RWPE2 (cell line): ENCODE results near the gene DDC.
"Not testable (repeated sequence)": the region's sequence is repeated elsewhere in the genome, so short reads cannot be mapped to it uniquely, and the experiment has no call there.

Experiments
- ATAC-seq: fragments of 200-7000 bp; cut with Tn5 transposase; 3 replicates; pipeline ENCODE4 v1.9.1; 2021; ENCODE audit warnings: low read depth
- DNase-seq: peaks from one replicate; pipeline ENCODE4 v3.0.0-alpha.2; 2020; ENCODE audit warnings: low spot score
- H3K27ac ChIP-seq: fragments of 450-650 bp; 2 replicates; pipeline ENCODE4 v1.5.1; 2017; ENCODE audit warnings: mild to moderate bottlenecking; ENCODE audit not compliant: poor library complexity, severe bottlenecking
- H3K27me3 ChIP-seq: fragments of 250-450 bp; sonication (Bioruptor Pico); 2 replicates; pipeline ENCODE4 v1.5.1; 2021; ENCODE audit warnings: mild to moderate bottlenecking, moderate library complexity; ENCODE audit not compliant: insufficient read depth, poor library complexity, severe bottlenecking
- H3K36me3 ChIP-seq: fragments of 250-450 bp; sonication (Bioruptor Pico); 2 replicates; pipeline ENCODE4 v1.5.1; 2020; ENCODE audit warnings: low read depth, mild to moderate bottlenecking, moderate library complexity
- H3K4me1 ChIP-seq: fragments of 250-450 bp; sonication (Bioruptor Pico); 2 replicates; pipeline ENCODE4 v1.5.1; 2021; ENCODE audit warnings: mild to moderate bottlenecking, moderate library complexity; ENCODE audit not compliant: insufficient read depth, poor library complexity, severe bottlenecking
- H3K4me3 ChIP-seq: fragments of 250-450 bp; sonication (Bioruptor Pico); 2 replicates; pipeline ENCODE4 v1.5.1; 2021; ENCODE audit warnings: mild to moderate bottlenecking, moderate library complexity; ENCODE audit not compliant: severe bottlenecking
- H3K9me3 ChIP-seq: fragments of 250-450 bp; sonication (Bioruptor Pico); 2 replicates; pipeline ENCODE4 v1.5.1; 2021; ENCODE audit warnings: mild to moderate bottlenecking, moderate library complexity; ENCODE audit not compliant: severe bottlenecking
- TF ChIP-seq, protein P1 (sequence below): fragments of 450-650 bp; IDR thresholded peaks from one replicate; pipeline ENCODE4 v1.5.1; 2017; ENCODE audit warnings: mild to moderate bottlenecking, moderate library complexity; ENCODE audit not compliant: poor library complexity, severe bottlenecking

The DDC gene

DNA sequence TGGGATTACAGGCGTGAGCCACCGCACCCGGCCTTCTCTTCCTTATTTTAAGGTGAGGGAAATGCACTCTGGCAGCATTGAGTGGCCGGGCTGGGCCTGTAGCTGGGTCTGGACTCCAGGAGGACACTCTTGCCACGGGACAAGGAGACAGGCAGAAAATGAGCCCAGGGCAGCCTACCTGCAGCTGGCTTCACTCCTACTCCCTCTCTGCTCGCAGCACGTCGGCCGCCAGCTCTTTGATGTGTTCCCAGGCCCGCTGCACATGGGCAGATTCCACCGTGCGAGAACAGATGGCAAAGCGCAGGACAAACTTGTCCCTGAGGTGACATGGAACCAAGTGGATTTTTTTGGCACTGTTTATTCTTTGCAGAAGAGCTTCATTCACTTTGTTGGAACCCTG lies 102.2 kb downstream of the DDC start:
- H3K27ac ChIP-seq = no peak overlapping the region
- no peaks in the 10 kb centered on the region for H3K9me3 ChIP-seq
- no peak for DNase-seq
- no peaks in the 10 kb centered on the region for H3K27me3 ChIP-seq
- no peak for ATAC-seq
- no peaks in the 10 kb centered on the region for H3K4me1 ChIP-seq
- H3K4me3 ChIP-seq = no peak overlapping the region
- H3K36me3 ChIP-seq = no peaks in the 10 kb centered on the region
- TF ChIP-seq, protein P1, sequence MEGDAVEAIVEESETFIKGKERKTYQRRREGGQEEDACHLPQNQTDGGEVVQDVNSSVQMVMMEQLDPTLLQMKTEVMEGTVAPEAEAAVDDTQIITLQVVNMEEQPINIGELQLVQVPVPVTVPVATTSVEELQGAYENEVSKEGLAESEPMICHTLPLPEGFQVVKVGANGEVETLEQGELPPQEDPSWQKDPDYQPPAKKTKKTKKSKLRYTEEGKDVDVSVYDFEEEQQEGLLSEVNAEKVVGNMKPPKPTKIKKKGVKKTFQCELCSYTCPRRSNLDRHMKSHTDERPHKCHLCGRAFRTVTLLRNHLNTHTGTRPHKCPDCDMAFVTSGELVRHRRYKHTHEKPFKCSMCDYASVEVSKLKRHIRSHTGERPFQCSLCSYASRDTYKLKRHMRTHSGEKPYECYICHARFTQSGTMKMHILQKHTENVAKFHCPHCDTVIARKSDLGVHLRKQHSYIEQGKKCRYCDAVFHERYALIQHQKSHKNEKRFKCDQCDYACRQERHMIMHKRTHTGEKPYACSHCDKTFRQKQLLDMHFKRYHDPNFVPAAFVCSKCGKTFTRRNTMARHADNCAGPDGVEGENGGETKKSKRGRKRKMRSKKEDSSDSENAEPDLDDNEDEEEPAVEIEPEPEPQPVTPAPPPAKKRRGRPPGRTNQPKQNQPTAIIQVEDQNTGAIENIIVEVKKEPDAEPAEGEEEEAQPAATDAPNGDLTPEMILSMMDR = no peak

DNA sequence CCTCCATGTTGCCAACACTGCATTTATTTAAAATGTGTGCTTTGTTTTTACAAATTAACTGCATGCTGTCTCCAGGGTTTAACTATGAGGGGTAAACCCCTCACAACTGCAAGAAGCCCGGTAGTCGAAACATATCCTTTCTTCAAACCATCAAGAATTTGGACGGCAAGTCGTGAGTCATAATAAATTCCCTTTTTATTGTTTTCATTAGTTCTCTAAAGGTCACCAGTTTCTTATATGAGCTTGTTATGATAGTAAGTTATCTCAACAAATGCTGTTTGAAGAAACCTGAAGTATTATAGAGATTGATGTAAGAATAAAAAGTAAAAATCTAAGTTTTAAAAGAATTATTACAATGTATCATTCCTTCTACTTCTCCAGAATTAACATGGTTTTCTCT lies 102.8 kb downstream of the DDC start:
- ATAC-seq (no peak), DNase-seq (no peak)
- H3K9me3 ChIP-seq = no peaks in the 10 kb centered on the region
- TF ChIP-seq, protein P1 = no peak
- H3K27me3 ChIP-seq = no peaks in the 10 kb centered on the region
- no peak overlapping the region for H3K4me3 ChIP-seq
- no peaks in the 10 kb centered on the region for H3K36me3 ChIP-seq
- no peaks in the 10 kb centered on the region for H3K4me1 ChIP-seq
- H3K27ac ChIP-seq = no peak overlapping the region

DNA sequence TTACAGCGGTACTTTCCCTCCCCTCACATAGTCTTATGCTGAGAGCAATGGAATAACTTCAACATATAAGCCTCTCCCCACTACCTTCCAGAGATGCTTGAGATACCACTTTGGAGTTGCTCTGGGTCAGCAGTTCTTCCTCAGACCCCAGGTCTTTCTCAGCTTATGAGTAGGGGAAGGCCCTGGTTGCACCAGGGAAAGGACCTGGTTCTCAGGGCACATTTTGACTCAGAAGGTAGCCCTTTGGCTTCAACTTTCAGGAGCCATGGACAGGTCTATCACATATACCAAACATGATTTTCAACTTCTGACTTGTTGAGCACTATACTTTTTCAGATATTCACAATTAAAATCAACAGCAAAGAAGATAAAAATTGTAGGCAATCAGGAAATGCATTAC lies 103.5 kb downstream of the DDC start:
- no peak overlapping the region for H3K4me3 ChIP-seq
- H3K4me1 ChIP-seq = no peaks in the 10 kb centered on the region
- TF ChIP-seq, protein P1 = no peak
- no peak for DNase-seq
- no peak overlapping the region for H3K27ac ChIP-seq
- ATAC-seq = no peak
- no peaks in the 10 kb centered on the region for H3K27me3 ChIP-seq
- no peaks in the 10 kb centered on the region for H3K9me3 ChIP-seq
- no peaks in the 10 kb centered on the region for H3K36me3 ChIP-seq

DNA sequence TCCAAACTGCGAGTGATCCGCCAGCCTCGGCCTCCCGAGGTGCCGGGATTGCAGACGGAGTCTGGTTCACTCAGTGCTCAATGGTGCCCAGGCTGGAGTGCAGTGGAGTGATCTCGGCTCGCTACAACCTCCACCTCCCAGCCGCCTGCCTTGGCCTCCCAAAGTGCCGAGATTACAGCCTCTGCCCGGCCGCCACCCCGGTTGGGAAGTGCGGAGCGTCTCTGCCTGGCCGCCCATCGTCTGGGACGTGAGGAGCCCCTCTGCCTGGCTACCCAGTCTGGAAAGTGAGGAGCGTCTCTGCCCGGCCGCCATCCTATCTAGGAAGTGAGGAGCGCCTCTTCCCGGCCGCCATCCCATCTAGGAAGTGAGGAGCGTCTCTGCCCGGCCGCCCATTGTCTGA lies 106.0 kb downstream of the DDC start:
- not testable (repeated sequence) for ATAC-seq, H3K27me3 ChIP-seq, DNase-seq, H3K9me3 ChIP-seq, H3K4me3 ChIP-seq, H3K4me1 ChIP-seq, H3K27ac ChIP-seq, H3K36me3 ChIP-seq

DNA sequence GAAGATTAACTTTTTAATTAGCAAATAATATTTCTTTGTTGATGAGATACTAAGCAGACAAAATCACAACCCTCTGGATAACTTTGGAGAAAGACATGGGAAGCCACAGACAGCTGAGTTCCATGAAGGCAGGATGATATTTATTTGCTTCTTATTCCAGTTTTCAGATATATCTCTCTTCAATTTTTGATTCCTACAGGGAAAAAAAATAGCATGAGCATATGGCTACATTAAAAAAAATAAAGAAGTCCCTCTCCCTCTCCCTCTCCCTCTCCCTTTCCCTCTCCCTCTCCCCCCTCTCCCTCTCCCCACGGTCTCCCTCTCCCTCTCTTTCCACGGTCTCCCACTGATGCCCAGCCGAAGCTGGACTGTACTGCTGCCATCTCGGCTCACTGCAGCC lies 106.6 kb downstream of the DDC start:
- not testable (repeated sequence) for H3K9me3 ChIP-seq, H3K4me1 ChIP-seq, DNase-seq, ATAC-seq, H3K36me3 ChIP-seq, H3K27me3 ChIP-seq, H3K4me3 ChIP-seq, H3K27ac ChIP-seq

DNA sequence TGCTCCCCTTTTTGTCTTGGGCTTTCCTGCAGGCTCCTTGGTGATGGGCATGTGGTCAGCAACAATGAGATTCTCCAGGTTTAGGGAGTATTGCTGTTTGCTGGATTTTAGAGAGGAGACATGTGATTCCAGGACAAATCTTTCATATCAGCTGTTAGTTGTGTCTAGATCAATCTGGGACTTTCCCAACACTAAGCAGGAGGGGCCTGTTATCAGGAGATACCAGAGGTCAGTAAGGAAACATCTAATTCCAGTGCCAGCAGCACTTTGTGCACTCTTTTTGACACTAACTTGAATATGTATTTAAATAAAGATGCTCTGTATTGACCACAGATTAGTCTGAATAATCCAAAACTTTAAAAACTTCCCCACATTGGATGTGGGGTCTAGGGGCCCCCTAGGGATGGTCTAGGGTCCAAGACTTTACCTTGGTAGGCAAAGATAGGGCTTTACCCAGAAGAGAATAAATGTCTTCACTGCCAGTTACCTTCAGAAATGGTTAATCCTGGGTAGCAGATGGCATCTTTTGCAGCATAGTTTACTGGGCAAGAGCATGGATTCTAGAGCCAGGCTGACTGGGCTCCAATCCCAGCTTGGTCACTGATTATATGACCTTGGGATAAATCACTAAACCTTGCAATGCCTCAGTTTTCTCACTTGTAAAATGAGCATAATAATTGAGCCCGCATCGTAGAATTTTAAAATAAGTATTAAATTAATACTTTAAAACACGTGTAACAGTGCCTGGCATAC lies 108.7 kb downstream of the DDC start:
- no peaks in the 10 kb centered on the region for H3K4me1 ChIP-seq
- TF ChIP-seq, protein P1 = no peak

More for the DNA sequence above, 108.7 kb downstream of the DDC start:
- Histone ChIP-seq H3K4me3 (no peak overlapping the region), H3K36me3 (no peaks in the 10 kb centered on the region), H3K27ac (no peak overlapping the region), H3K27me3 (no peaks in the 10 kb centered on the region), H3K9me3 (no peaks in the 10 kb centered on the region)
- ATAC-seq = no peak
- DNase-seq = no peak
